HG02943 (cell line): ENCODE results near the gene C7orf33.
"Not testable (repeated sequence)": the region's sequence is repeated elsewhere in the genome, so short reads cannot be mapped to it uniquely, and the experiment has no call there.

Source experiments
- ATAC-seq: cut with Tn5 transposase; IDR thresholded peaks from one replicate; pipeline ENCODE4 v1.9.1; 2021; ENCODE audit warnings: mild to moderate bottlenecking, low read depth, moderate library complexity; ENCODE audit not compliant: unreplicated experiment

C7orf33 gene

GRCh38 chr7:148575640-148576411 is 14.7 kb upstream of the C7orf33 start:
- peak; percentile 84 for ATAC-seq

GRCh38 chr7:148579366-148579765 is 11.2 kb upstream of the C7orf33 start:
- ATAC-seq = no peak

GRCh38 chr7:148580446-148580845 is 10.1 kb upstream of the C7orf33 start:
- no peak for ATAC-seq

- ATAC-seq = no peak
These were observed 8.9 kb upstream of the C7orf33 start for GRCh38 chr7:148581624-148582023.

- ATAC-seq = no peak
These were observed 6.3 kb upstream of the C7orf33 start for GRCh38 chr7:148584154-148584827.

- no peak for ATAC-seq
These were observed 5.2 kb upstream of the C7orf33 start for GRCh38 chr7:148585399-148585798.

GRCh38 chr7:148587076-148587475 is 3.5 kb upstream of the C7orf33 start:
- ATAC-seq = no peak

GRCh38 chr7:148588168-148588567 is 2.4 kb upstream of the C7orf33 start:
- ATAC-seq = no peak

- no peak for ATAC-seq
These were observed 1.9 kb upstream of the C7orf33 start for GRCh38 chr7:148588670-148589131.

GRCh38 chr7:148589640-148590039 is 926 bp upstream of the C7orf33 start:
- ATAC-seq = no peak

- ATAC-seq = not testable (repeated sequence)
These were observed 5.8 kb downstream of the C7orf33 start for GRCh38 chr7:148596354-148596753.

- no peak for ATAC-seq
These were observed 7.8 kb downstream of the C7orf33 start for GRCh38 chr7:148598351-148598750.

GRCh38 chr7:148605350-148605749 is 14.8 kb downstream of the C7orf33 start:
- no peak for ATAC-seq

GRCh38 chr7:148607151-148607661 is 16.6 kb downstream of the C7orf33 start:
- ATAC-seq = no peak

GRCh38 chr7:148609045-148609725 is 18.6 kb downstream of the C7orf33 start:
- ATAC-seq = no peak

GRCh38 chr7:148611692-148612091 is 21.1 kb downstream of the C7orf33 start:
- no peak for ATAC-seq

GRCh38 chr7:148615085-148615730 is 24.6 kb downstream of the C7orf33 start:
- ATAC-seq = no peak

GRCh38 chr7:148620749-148621359 is 30.3 kb downstream of the C7orf33 start:
- ATAC-seq = no peak

GRCh38 chr7:148621563-148621962 is 31.0 kb downstream of the C7orf33 start:
- ATAC-seq = no peak

GRCh38 chr7:148622887-148623585 is 32.5 kb downstream of the C7orf33 start:
- no peak for ATAC-seq
